Thyroid gland (tissue), 4 donors: Measurements from ENCODE around the gene GNAI2.

Experiments used
- CTCF ChIP-seq, 6 experiments: fragments of 200-600 bp in 3 of 6; fragments of 450-650 bp in 3 of 6; sonication (generic) in 3 of 6; IDR thresholded peaks; one replicate each; pipeline ENCODE4 v1.5.1; 2016 to 2019; ENCODE audit warnings: antibody characterized with exemption in 6 of 6, mild to moderate bottlenecking in 2 of 6, inconsistent platforms in 1 of 6, moderate library complexity in 1 of 6
- POLR2A ChIP-seq, 2 donors: fragments of 450-650 bp; IDR thresholded peaks; one replicate each; pipeline ENCODE4 v1.6.1; 2017; ENCODE audit warnings: antibody characterized with exemption in 2 of 2, mild to moderate bottlenecking in 2 of 2, moderate library complexity in 1 of 2

- TF ChIP-seq CTCF (IDR thresholded peaks at IDR 0.05) (no peak), POLR2A (IDR thresholded peaks at IDR 0.05) (no peak)
Measured at GRCh38 chr3:50296721-50297383, 60.8 kb downstream of the GNAI2 start.
